ENCODE measurements around the gene DIAPH3.
"Not testable (repeated sequence)": the region's sequence is repeated elsewhere in the genome, so short reads cannot be mapped to it uniquely, and the experiment has no call there.

Gene DIAPH3

GRCh38 chr13:60099631-60100420 lies 63.9 kb downstream of the DIAPH3 start:
- no peak for DNase-seq (ENCODE audit: low read depth)

- DNase-seq (ENCODE audit: low read depth): no peak
Observed at GRCh38 chr13:60095300-60095699, 68.4 kb downstream of the DIAPH3 start.

DNA sequence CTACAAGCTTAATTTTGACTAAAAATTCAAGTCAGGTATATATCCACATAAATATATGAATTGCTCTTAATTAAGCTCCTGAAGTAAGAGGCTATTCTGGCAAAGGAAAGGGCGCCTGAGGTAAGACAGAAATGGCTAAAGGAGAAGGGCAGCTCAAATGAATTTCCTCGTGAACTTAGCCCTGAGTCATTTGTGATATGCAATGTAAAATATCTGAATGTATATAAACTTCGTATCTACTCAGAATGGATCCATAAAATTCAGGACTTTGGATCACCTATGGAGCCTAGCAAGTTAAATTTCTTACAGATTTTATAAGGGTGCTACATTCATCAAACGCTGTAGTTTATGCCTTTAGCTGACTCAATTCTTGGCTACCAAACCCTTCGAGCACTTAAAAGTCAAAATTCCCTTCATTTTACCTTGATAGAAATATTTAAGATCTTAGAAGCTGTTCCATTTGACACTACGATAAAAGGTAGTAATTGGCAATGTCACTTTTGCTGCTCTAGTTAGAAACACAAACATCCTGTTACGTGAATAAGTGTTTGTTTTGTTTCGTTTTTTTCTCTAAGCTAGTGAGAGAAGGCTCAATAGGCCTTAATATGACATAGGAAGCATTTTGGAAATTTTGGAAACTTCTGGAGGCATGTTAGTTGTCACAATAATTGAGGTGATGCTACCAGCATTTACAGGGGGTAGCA lies 69.2 kb downstream of the DIAPH3 start:
- no peak for DNase-seq (ENCODE audit: low read depth)

DNA sequence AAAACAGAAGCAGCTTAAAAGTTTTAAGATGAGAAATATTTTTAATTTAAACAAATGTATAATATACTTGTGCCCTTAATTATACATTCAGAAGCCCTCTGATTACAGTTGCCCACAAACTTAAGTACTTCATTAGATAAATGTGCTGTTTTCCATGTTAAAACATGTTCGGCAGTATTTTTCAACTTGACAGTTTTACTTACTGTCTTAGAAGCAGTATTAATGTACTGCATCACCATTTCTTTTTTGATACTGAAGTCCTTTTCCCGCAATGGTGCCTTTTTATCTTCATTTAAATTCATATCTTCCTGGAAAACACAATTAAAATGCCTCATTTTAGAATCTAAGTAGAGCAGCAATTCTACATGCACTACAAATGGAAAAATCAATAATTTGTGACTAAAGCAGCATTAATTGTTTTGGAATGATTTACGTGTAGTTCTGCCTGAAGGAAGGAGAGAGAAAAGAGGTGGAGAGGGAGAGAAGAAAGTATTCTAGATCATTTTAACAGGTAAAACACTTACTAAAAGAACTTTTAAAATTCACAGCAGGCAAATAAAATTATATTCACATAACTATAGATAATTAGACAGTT lies 70.2 kb downstream of the DIAPH3 start:
- no peak for DNase-seq (ENCODE audit: low read depth)

DNA sequence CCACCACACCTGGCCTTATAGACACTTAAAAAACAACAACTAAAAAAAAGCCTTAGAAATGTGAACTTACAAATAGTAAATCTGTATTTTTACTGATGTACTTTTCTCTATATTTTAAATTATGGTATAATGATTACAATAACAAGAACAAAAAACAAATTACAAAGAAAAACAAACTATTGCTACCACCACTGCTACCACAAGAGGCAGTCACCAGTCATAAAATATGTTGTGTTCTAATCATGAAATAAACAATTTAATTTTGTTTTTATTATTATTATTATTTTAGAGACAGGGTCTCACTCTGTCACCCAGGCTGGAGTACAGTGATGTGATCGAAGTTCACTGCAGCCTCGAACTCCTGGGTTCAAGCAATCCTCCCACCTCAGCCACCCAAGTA lies 72.2 kb downstream of the DIAPH3 start:
- DNase-seq (ENCODE audit: low read depth): no peak

GRCh38 chr13:60090574-60090973 lies 73.2 kb downstream of the DIAPH3 start:
- peak; percentile 72 for DNase-seq (ENCODE audit: low read depth)

- not testable (repeated sequence) for DNase-seq (ENCODE audit: low read depth)
Observed at GRCh38 chr13:60083780-60084179, 79.9 kb downstream of the DIAPH3 start.

GRCh38 chr13:60080850-60081249 lies 82.9 kb downstream of the DIAPH3 start:
- DNase-seq (ENCODE audit: low read depth): no peak

GRCh38 chr13:60078226-60078625 lies 85.5 kb downstream of the DIAPH3 start:
- DNase-seq (ENCODE audit: low read depth): no peak

DNA sequence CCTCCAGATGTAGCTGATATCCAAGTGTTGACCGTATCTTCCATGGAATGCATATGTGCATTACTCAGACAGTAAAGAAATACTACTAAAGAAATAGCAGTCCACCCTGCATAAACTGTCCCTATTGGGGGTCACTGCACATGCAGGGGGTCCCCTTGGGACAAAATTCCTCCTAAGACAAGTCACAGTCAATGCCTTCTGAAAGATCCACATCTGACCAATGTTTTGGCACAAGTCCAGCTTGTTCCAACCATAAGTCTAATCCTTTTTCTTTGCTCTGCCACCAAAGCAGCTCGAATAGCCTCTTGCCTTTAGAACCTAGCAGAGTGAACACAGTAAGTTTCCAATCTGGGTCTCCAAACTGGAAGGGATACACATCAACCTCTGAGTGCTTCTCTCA lies 87.9 kb downstream of the DIAPH3 start:
- DNase-seq (ENCODE audit: low read depth): no peak

DNA sequence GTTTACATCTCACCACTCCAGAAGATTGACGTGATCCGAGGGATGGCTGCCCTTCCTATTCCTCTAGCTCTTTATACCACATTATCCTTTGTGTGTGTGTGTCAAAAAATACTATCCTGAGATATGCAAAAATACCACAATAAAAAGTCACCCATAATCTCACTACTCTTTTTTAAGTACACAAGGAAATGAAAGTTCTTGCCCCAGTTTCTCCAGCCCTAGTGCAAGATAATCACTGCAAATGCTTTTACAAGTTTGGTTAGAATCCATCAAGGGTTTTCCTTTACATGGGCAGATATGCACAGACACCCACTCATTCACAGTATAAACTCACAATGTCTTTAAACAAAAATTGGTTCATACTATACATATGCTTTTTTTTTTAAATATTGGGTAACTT lies 89.3 kb downstream of the DIAPH3 start:
- DNase-seq (ENCODE audit: low read depth): peak; percentile 8

DNA sequence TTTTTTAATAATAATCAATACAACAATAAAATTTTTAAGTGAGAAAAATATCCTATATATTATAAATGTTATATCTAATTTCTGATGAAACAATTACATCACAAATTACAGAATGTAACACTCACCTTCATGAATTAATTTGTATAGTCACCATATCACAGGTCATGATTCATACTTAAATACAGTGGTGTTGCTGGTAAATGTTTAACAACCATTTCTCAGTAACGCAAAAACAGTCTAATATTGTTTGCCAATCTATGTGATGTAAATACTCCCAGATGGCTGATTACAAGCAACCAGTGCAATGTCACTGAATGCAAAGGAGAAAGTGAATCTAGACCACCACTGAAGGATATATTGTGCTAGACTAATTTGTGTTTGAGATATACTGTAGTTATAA lies 97.5 kb downstream of the DIAPH3 start:
- DNase-seq (ENCODE audit: low read depth): no peak

GRCh38 chr13:60062502-60062901 lies 101.2 kb downstream of the DIAPH3 start:
- DNase-seq (ENCODE audit: low read depth): no peak

DNA sequence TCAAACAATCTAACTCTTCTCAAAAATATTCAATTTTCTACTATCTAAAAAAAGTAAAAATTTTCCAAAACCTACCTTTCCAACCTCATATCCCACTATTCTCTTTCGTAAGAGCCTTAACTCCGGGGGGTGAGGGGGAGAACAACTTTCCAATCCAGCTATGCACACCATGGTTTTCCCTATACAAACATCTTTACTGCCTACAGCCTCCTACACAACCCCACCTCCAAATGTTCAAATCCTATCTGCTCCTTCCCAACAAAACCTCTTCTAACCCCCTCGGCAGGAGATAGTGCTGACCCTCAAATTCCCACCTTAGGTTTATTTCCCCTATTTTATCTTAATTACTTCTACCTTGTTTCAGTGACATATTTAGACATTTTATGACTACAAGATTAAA lies 102.0 kb downstream of the DIAPH3 start:
- DNase-seq (ENCODE audit: low read depth): no peak

DNA sequence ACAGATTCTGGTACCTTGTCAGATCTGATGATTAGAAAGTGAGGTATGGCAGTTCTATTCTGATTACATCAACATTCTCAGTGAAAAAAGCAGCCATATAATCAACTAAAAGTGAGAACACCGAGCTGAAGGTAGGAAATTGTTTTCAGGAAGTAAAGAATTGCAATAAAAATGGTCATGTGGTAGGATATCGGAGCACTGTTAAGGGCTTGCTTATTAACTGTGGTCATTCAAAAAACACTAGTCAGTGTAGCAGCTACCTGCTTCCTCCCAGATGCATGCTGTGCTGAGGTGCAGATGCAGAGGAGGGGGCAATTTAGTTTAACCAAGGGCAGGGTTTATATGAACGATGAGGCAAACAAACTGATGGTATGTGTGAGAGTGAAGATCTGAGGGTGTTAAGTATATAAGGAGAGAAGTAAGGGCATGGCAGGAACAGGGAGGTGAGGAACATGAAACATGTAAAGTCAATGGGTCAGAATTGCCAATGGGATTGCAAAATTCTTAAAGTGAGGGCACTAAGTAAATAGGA lies 111.9 kb downstream of the DIAPH3 start:
- no peak for DNase-seq (ENCODE audit: low read depth)

DNA sequence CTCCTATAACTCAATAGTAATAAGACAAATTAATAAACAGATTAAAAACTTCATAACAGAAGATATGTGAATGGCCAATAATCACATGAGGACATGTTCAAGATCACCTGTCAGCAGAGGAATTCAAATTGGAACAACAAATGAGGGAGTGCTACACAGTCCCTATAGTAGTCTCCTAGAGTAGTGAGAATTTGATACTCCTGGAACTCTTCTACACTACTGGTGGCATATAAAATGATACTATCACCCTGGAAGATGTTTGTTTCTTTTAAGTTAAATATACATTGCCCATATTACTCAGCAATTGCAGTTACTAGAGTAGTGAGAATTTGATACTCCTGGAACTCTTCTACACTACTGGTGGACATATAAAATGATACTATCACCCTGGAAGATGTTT lies 115.4 kb downstream of the DIAPH3 start:
- not testable (repeated sequence) for DNase-seq (ENCODE audit: low read depth)

DNA sequence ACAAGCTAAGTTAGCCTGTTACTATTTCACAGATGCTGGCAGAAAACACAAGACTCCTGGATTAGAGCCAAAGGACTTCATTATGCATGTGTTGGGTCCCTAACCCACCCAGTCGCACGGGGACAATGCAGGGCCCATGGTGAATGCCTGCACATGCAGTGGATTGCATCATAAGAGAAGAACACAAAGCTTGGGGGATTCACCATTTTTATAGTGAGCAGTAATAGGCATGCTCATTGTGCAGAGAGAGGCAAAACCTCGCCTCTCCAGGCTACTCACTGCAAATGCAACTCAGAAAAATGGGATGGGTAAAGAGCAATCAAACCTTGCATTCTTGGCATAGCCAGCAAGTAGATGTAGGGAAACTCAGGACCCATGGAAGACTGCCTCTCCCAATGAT lies 115.8 kb downstream of the DIAPH3 start:
- DNase-seq (ENCODE audit: low read depth): no peak

- no peak for DNase-seq (ENCODE audit: low read depth)
Observed at GRCh38 chr13:60044321-60044720, 119.4 kb downstream of the DIAPH3 start.

GRCh38 chr13:60043262-60043661 lies 120.5 kb downstream of the DIAPH3 start:
- peak; percentile 51 for DNase-seq (ENCODE audit: low read depth)

DNA sequence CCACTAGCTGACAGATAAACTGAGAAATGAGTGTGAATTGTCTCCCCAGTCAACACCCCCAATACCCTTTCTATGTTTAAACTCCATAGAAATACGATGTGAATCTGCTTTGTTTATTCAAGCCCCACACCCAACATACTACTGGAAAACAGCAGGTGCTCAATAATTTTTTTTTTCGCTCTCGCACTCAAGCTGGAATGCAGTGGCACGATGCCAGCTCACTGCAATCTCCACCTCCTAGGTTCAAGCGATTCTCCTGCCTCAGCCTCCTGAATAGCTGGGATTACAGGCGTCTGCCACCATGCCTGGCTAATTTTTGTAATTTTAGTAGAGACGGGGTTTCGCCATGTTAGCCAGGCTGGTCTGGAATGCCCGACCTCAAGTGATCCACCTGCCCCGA lies 123.1 kb downstream of the DIAPH3 start:
- not testable (repeated sequence) for DNase-seq (ENCODE audit: low read depth)

GRCh38 chr13:60035874-60036273 lies 127.9 kb downstream of the DIAPH3 start:
- no peak for DNase-seq (ENCODE audit: low read depth)

DNA sequence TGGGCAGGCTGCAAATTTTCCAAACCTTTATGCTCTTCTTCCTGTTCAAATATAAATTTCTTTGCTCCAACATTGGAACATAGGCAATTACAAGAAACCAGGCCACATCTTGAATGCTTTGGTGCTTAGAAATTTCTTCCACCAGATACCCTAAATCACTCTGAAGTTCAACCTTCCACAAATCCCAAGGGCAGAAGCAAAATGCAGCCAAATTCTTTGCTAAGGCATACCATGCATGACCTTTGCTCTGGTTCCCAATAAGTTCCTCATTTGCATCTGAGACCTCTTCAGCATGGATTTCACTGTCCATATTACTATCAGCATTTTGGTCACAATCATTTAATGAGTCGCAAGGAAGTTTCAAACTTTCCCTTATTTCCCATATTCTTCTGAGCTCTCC lies 130.9 kb downstream of the DIAPH3 start:
- DNase-seq (ENCODE audit: low read depth): no peak

DNA sequence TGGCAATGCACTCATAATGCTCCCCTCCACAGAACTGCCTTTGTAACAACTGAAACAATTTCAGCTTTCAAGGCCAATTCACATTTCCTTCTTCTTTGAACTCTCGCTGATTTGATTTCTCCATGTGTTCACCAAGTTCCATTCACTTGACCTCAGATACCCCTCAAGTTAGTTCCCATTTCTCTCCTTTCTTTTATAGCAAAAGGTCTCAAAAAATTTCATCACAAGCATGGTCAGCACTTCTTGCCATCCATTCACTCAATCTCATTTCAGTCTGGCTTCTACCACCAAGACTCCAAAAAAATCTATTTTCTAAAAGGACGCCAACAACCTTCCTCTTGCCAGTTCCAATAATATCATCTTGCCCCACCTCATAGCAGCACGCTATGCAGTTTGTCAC lies 135.7 kb downstream of the DIAPH3 start:
- no peak for DNase-seq (ENCODE audit: low read depth)

Measured in amniotic epithelial cell (primary cell).